Ovary (tissue), 9 donors: Measurements from ENCODE around the gene SURF1. TPM values are rescaled to one million over a fixed set of nuclear protein-coding genes. Genes with fewer than 3 reads are reported as not detected.

Experiments used
- DNase-seq, 5 donors: peaks; one replicate each; pipeline ENCODE4 v3.0.0-alpha.2; 2019 to 2020
- H3K27ac ChIP-seq, 2 donors: fragments of 200-600 bp; one replicate each; pipeline versions ENCODE4 v1.5.1 to v1.8.0; 2019 to 2022
- H3K27me3 ChIP-seq: fragments of 200-600 bp; one replicate; pipeline ENCODE4 v1.8.0; 2022
- H3K36me3 ChIP-seq: fragments of 200-600 bp; sonication (generic); one replicate; pipeline ENCODE4 v1.5.1; 2019
- H3K4me1 ChIP-seq: one replicate; pipeline ENCODE4 v1.8.1; 2013; ENCODE audit warnings: mild to moderate bottlenecking, moderate library complexity; ENCODE audit not compliant: insufficient read depth
- H3K4me3 ChIP-seq: fragments of 200-600 bp; sonication (generic); one replicate; pipeline ENCODE4 v1.5.1; 2017
- H3K9me3 ChIP-seq, 2 donors: fragments of 200-600 bp in 1 of 2; sonication (generic) in 1 of 2; one replicate each; pipeline versions ENCODE4 v1.5.1 to v1.8.1; 2013 to 2019; ENCODE audit warnings: mild to moderate bottlenecking in 1 of 2, moderate library complexity in 1 of 2
- EP300 ChIP-seq: sonication (generic); formaldehyde crosslinking; IDR thresholded peaks from one replicate; pipeline ENCODE4 v1.6.1; 2017; ENCODE audit warnings: antibody characterized with exemption
- POLR2A ChIP-seq: fragments of 450-650 bp; IDR thresholded peaks from one replicate; pipeline ENCODE4 v1.6.1; 2017; ENCODE audit warnings: antibody characterized with exemption, mild to moderate bottlenecking, moderate library complexity
- WGBS, 3 donors: extraction: QIAGEN DNeasy Blood & Tissue Kit in 1 of 3; methylation state at CpG; one replicate each; pipeline versions ENCODE4 v1.1.5 to v1.1.7; 2013 to 2017; 5-methylcytosine and 5-hydroxymethylcytosine counted together
- intact Hi-C, 4 donors: fragments of 100-400 bp; cut with DNase I; formaldehyde crosslinking; loops; one replicate each; pipeline versions ENCODE4 v1.11.0 to v1.15.1; 2022 to 2023
- polyA plus RNA-seq, 2 donors: library from polyadenylated mRNA; stranded (reverse); fragments of 200-250 nt in 1 of 2; fragments of 350-450 nt in 1 of 2; fragmentation: Illumina TruSeq in 1 of 2; extraction: RNeasy Lipid Tissue Mini Kit (QIAGEN cat#74804) in 1 of 2; gene quantifications; one replicate each; pipeline ENCODE4 v1.2.3, GENCODE V29; 2013 to 2014
- total RNA-seq, 7 donors: library from RNA; depleted of rRNA in 2 of 7; stranded (reverse); fragments of >200 nt in 2 of 7; fragmentation: NEBNext Ultra II Directional in 3 of 7; extraction: Animal tissue kit (Norgen Biotek cat#: 25700) in 3 of 7; gene quantifications; one replicate each; pipeline versions ENCODE4 v1.1.0 to v1.2.4, GENCODE V29; 2016 to 2023
- TF ChIP-seq, protein P1 (sequence below), 3 donors: fragments of 450-650 bp in 2 of 3; fragments of 200-600 bp in 1 of 3; IDR thresholded peaks; one replicate each; pipeline versions ENCODE4 v1.5.1 to v1.8.0; 2016 to 2022; ENCODE audit warnings: antibody characterized with exemption in 3 of 3, mild to moderate bottlenecking in 1 of 3
- donor health status: DM: no; HTN: no; CAD: no; lungs with moderate emphysema.
- donor health status: DM: no; HTN: no; CAD: no.
- donor health status: Bipolar disorder and iron deficiency.
- donor health status: DM: yes; HTN: yes; CAD: no.
- donor health status: DM: no; HTN: no; CAD: no.
- donor health status: DM: yes; HTN: yes; CAD: no.

The SURF1 gene
- total and polyA plus RNA-seq, 9 donors, result 23.5 to 51.3 (median 35.6) TPM

DNA sequence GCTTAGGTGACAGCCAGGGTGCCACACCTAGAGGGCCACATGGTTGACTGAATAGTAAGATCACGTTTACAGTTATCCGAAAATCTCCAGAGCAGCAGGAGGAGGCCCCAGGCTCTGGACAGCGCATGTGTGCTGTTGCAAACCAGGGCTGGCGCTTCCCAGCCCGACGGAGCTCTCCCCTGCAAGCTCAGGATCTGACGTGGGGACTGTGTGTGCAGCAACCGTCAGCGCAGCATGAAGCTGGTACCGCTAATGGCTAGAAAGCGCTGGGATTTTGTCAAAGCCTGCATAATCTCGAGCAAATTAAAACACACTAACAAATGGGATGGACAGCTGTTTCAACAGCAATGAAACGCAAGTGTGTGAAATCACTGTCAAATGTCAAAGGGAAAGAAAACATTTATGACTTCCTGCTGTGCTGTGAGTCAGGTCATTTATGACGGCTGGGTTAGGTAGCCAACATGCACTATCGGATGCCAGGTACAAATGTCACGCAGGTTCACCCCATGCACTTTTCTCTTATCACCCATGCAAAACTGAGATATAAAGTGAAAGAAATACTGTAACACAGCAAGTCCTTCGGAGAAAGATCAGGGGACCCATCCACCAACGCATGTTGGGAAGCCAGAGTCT lies 12.1 kb upstream of the SURF1 start:
- no peak for TF ChIP-seq POLR2A
- no peak for TF ChIP-seq EP300
- TF ChIP-seq, protein P1, sequence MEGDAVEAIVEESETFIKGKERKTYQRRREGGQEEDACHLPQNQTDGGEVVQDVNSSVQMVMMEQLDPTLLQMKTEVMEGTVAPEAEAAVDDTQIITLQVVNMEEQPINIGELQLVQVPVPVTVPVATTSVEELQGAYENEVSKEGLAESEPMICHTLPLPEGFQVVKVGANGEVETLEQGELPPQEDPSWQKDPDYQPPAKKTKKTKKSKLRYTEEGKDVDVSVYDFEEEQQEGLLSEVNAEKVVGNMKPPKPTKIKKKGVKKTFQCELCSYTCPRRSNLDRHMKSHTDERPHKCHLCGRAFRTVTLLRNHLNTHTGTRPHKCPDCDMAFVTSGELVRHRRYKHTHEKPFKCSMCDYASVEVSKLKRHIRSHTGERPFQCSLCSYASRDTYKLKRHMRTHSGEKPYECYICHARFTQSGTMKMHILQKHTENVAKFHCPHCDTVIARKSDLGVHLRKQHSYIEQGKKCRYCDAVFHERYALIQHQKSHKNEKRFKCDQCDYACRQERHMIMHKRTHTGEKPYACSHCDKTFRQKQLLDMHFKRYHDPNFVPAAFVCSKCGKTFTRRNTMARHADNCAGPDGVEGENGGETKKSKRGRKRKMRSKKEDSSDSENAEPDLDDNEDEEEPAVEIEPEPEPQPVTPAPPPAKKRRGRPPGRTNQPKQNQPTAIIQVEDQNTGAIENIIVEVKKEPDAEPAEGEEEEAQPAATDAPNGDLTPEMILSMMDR (IDR thresholded peaks at IDR 0.05), result no peak
- no peak overlapping the region for H3K4me3 ChIP-seq
- intact Hi-C loops, result no loop called here
- no peaks in the 10 kb centered on the region for H3K36me3 ChIP-seq
- H3K27me3 ChIP-seq, result no peaks in the 10 kb centered on the region
- no peak overlapping the region for H3K27ac ChIP-seq
- no peak for DNase-seq
- peaks cover 11% of the 10 kb centered on the region for H3K4me1 ChIP-seq
- H3K9me3 ChIP-seq, result no peaks in the 10 kb centered on the region
- 62 to 65% (median 64%) methylated on average over 18 of the region's 18 CpGs for WGBS, 3 donors

DNA sequence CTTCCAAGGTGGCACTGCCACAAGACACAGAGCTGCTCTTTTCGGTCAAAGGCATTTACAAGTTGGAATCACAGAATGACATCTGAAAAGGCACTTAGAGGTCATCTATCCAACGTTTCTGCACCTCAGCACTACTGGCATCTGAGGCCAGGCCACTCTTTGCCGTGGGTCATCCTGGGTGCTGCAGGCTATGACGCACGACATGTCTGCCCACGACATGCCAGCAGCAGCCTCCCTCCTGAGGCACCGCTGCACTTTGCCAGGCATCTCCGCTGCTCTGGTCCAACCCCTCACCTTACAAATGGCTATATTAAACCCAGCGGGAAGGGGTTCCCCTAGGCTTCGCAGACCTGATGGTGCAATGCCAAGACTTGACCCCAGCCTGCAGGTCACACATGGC lies 11.5 kb upstream of the SURF1 start:
- Histone ChIP-seq H3K27ac (no peak overlapping the region), H3K4me1 (peaks cover 11% of the 10 kb centered on the region), H3K4me3 (no peak overlapping the region), H3K36me3 (no peaks in the 10 kb centered on the region), H3K9me3 (no peaks in the 10 kb centered on the region), H3K27me3 (no peaks in the 10 kb centered on the region)
- 77 to 82% (median 77%) methylated on average over 9 to 10 of the region's 10 CpGs for WGBS, 3 donors
- DNase-seq, result no peak
- intact Hi-C loops, result no loop called here
- TF ChIP-seq EP300 (no peak), POLR2A (no peak)
- TF ChIP-seq, protein P1 (IDR thresholded peaks at IDR 0.05), result no peak

DNA sequence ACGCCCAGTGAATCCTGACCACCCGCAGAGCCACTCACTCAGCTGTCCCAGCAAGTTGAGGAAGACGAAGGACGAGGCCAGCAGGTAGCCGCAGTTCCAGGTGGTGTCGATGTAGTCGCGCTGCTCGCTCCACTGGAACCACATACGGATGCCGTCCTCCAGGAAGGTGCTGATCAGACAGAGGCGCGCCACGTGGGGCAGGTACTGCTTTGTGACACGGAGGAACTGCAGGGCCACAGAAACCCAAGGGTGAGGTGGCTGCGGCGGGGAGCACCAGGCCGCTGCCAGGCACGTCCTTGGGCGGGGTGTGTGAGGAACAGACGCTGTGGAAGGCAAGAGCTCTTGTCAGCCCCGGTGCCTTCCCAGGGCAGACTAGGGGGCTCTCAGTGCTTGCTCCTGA lies 10.9 kb upstream of the SURF1 start:
- Histone ChIP-seq H3K27ac (no peak overlapping the region), H3K4me1 (peaks cover 10% of the 10 kb centered on the region), H3K27me3 (no peaks in the 10 kb centered on the region), H3K9me3 (no peaks in the 10 kb centered on the region), H3K36me3 (no peaks in the 10 kb centered on the region), H3K4me3 (no peak overlapping the region)
- intact Hi-C loops, result no loop called here
- no peak for DNase-seq
- WGBS, 3 donors, result 85 to 91% (median 89%) methylated on average over 22 of the region's 22 CpGs
- no peak for TF ChIP-seq POLR2A
- no peak for TF ChIP-seq EP300
- TF ChIP-seq, protein P1 (IDR thresholded peaks at IDR 0.05), result no peak

DNA sequence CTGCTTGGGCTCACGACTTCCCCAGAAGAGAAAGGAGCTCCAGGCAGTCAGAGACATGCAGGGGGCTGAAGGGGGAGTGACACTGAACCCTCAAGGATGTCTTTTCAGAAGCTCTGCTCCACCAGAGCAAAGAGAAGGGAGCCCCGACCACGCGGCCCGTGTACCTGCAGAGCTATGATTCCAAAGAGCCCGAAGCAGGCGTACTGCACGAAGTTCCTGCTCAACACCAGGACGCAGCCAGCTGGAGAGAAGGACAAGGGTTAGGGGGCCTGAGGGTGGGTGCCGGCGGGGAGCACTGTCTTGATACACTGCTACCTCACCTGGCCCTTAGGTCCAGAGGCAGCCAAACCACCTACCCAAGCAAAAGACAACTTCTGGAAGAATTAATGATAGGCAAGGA lies 10.1 kb upstream of the SURF1 start:
- DNase-seq, result no peak
- 84 to 96% (median 88%) methylated on average over 11 of the region's 11 CpGs for WGBS, 3 donors
- Histone ChIP-seq H3K27me3 (no peaks in the 10 kb centered on the region), H3K9me3 (no peaks in the 10 kb centered on the region), H3K4me3 (no peak overlapping the region), H3K27ac (no peak overlapping the region), H3K4me1 (peaks cover 4% of the 10 kb centered on the region), H3K36me3 (no peaks in the 10 kb centered on the region)
- TF ChIP-seq EP300 (no peak), POLR2A (no peak)
- TF ChIP-seq, protein P1 (IDR thresholded peaks at IDR 0.05), result no peak
- intact Hi-C loops, result no loop called here
